ENCODE results near the gene PALM. TPM values are rescaled to one million over a fixed set of nuclear protein-coding genes. Genes with fewer than 3 reads are reported as not detected.
"Not testable (repeated sequence)": the region's sequence is repeated elsewhere in the genome, so short reads cannot be mapped to it uniquely, and the experiment has no call there.

Gene PALM
- total RNA-seq, 2 experiments from 2014 or later, result not detected

DNA sequence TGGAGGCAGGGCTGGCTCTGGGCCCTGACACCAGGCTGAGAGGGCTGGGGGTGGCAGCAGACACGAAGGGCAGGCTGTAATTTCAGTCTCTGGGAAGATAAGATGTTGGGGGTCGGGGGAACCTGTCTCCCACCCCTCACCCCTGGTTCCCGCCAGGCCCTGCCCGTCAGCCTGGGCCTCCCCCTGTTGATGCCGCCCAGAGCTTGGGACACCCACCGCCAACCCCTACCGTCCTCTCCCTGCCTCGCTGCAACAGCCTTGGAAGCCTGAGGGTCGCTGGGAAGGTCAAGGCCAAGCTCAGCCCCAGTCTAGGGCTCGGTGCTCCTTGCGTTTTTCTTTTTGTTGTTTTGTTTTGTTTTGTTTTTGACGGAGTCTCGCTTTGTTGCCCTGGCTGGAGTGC, 14.5 kb downstream of the PALM start:
- Mint-ChIP-seq H3K4me1 (no peaks in the 10 kb centered on the region), H3K4me3 (no peak overlapping the region), H3K9me3 (no peaks in the 10 kb centered on the region), H3K27me3 (peaks cover 7% of the 10 kb centered on the region), H3K27ac (no peak overlapping the region), H3K36me3 (ENCODE audit: low read depth) (no peaks in the 10 kb centered on the region)
- CTCF ChIA-PET, result interaction anchor here (0.9 kb wide), 1 partner anchor 11 kb away, joined by 3 read pairs; no protein-coding TSS in a partner anchor
- no peak for DNase-seq
- POLR2A ChIA-PET, result no interaction called here

DNA sequence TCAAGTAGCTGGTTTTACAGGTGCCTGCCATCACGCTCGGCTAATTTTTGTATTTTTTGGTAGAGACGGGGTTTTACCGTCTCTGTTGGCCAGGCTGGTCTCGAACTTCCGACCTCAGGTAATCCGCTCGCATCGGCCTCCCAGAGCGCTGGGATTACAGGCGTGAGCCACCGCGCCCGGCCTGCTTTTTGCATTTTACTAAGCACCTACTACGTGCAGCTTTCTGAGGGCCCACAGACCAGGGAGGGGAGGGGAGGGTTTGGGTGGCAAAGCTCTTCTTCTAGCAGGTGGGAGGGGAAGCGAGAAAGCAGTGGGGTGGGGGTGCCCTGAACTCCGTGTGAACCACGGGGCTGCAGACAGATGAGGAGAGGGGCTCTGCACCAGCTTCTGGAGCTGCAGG, 15.0 kb downstream of the PALM start:
- Mint-ChIP-seq H3K27ac (no peak overlapping the region), H3K4me1 (no peaks in the 10 kb centered on the region), H3K9me3 (no peaks in the 10 kb centered on the region), H3K27me3 (peaks cover 4% of the 10 kb centered on the region), H3K36me3 (ENCODE audit: low read depth) (no peaks in the 10 kb centered on the region), H3K4me3 (no peak overlapping the region)
- ChIA-PET CTCF (interaction anchor here (0.9 kb wide), 1 partner anchor 10 kb away, joined by 3 read pairs; no protein-coding TSS in a partner anchor), POLR2A (no interaction called here)
- DNase-seq, result no peak

DNA sequence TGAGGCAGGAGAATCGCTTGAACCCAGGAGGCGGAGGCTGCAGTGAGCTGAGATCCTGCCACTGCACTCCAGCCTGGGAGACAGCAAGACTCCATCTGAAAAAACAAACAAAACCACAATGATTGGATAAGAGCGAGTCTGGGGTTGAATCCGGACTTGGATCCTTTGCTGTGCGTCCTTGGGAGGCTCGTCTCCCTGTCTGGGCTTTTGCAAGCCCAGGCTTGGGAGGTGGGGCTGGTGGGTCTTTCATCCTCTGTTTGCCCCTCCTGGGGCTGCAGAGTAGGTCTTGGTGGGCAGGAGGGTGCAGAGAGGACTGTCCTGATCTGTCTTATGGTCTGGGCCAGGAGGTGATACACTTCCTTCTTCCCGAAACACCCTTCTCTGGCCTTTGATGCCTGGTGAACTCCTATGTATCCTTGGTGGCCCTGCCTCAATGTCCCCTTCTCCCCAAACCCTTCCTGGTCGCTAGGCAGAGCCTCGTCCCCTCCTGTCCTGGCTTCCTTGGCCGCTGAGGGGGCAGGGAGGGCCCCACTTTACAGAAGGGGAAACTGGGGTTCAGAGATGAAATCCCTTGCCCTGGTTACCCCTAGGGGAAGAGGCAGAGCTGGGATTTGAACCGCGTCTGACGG, 16.8 kb downstream of the PALM start:
- CTCF ChIA-PET, result no interaction called here
- no peak overlapping the region for H3K27ac Mint-ChIP-seq
- no peak overlapping the region for H3K4me3 Mint-ChIP-seq
- no peaks in the 10 kb centered on the region for H3K9me3 Mint-ChIP-seq
- POLR2A ChIA-PET, result no interaction called here
- no peaks in the 10 kb centered on the region for H3K36me3 Mint-ChIP-seq (ENCODE audit: low read depth)
- peaks cover 3% of the 10 kb centered on the region for H3K27me3 Mint-ChIP-seq
- no peaks in the 10 kb centered on the region for H3K4me1 Mint-ChIP-seq
- DNase-seq, result no peak

DNA sequence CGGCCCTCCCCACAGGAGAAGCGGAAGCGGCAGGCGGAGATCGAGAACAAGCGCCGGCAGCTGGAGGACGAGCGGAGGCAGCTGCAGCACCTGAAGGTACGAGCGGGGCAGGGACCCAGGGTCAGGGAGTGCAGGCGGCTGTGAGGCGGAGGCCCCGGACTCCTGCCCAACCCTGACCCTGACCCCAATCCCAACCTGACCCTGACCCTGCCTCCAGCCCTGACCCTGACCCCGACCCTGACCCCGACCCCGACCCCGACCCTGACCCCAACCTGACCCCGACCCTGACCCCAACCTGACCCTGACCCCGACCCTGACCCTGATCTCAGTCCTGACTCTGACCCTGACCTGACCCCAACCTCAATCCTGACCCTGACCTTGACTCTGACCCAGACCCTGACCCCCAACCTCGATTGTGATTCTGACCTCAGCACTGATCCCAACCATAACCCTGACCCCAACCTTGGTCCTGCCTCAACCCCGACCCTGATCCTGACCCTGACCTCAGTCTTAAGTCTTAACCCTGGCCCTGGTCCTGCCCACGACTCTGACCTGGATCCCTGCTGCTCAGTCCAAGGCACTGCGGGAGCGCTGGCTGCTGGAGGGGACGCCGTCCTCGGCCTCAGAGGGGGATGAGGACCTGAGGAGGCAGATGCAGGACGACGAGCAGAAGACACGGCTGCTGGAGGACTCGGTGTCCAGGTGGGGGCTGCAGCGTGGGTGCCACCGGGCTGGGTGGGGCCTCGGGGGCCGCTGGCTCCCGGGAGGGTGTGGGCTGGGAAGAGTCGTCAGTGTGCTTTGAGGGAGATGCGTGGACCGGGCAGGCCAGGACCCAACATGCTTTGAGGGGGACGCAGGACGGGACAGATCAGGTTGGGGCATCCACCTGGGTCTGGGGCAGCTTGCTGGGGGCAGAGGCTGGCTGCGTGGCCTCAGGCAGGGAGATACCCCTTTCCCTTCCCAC, 18.5 kb downstream of the PALM start:
- ChIA-PET CTCF (no interaction called here), POLR2A (no interaction called here)
- DNase-seq, result no peak
- Mint-ChIP-seq H3K4me1 (no peaks in the 10 kb centered on the region), H3K36me3 (ENCODE audit: low read depth) (no peaks in the 10 kb centered on the region), H3K27me3 (no peaks in the 10 kb centered on the region), H3K27ac (no peak overlapping the region), H3K9me3 (no peaks in the 10 kb centered on the region), H3K4me3 (no peak overlapping the region)

DNA sequence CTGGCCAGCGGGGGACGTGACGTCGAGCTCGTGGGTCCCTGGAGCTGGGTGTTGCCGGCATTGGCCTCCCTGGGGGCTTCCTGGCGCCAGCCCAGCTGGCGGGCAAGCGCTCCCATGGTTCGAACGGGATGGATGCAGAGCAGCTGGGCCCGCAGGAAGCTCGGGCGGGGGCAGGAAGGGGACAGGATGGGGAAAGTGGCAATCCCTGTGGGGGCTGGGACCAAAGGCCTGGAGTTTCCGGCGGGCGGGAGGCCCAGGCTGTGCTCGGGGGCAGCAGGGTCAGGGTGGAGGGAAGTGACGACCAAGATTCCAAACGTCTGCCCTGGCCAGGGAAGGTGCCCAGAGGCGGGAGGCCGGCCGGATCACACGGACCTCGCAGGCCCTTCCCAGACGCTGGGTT, 19.3 kb downstream of the PALM start:
- Mint-ChIP-seq H3K4me1 (peaks cover 7% of the 10 kb centered on the region), H3K4me3 (no peak overlapping the region), H3K27ac (no peak overlapping the region), H3K9me3 (no peaks in the 10 kb centered on the region), H3K36me3 (ENCODE audit: low read depth) (no peaks in the 10 kb centered on the region), H3K27me3 (no peaks in the 10 kb centered on the region)
- DNase-seq, result no peak
- ChIA-PET POLR2A (no interaction called here), CTCF (no interaction called here)

DNA sequence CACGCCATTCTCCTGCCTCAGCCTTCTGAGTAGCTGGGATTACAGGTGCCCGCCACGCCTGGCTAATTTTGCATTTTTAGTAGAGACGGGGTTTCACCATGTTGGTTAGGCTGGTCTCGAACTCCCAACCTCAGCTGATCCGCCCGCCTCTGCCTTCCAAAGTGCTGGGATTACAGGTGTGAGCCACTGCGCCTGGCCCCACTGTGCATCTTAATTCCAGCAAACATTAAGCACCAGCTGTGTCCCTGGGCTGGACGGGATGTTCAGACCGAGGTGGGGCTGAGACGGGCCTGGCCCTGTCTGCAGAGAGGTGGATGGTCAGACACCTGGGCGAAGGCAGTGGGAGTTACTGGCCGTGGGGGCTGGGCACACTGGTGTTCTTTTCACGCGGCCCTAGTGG, 20.8 kb downstream of the PALM start:
- H3K27ac Mint-ChIP-seq; H3K4me3 Mint-ChIP-seq; POLR2A ChIA-PET; H3K36me3 Mint-ChIP-seq (ENCODE audit: low read depth); H3K27me3 Mint-ChIP-seq; CTCF ChIA-PET; H3K9me3 Mint-ChIP-seq; DNase-seq: not testable (repeated sequence)
- peaks cover 16% of the 10 kb centered on the region for H3K4me1 Mint-ChIP-seq

DNA sequence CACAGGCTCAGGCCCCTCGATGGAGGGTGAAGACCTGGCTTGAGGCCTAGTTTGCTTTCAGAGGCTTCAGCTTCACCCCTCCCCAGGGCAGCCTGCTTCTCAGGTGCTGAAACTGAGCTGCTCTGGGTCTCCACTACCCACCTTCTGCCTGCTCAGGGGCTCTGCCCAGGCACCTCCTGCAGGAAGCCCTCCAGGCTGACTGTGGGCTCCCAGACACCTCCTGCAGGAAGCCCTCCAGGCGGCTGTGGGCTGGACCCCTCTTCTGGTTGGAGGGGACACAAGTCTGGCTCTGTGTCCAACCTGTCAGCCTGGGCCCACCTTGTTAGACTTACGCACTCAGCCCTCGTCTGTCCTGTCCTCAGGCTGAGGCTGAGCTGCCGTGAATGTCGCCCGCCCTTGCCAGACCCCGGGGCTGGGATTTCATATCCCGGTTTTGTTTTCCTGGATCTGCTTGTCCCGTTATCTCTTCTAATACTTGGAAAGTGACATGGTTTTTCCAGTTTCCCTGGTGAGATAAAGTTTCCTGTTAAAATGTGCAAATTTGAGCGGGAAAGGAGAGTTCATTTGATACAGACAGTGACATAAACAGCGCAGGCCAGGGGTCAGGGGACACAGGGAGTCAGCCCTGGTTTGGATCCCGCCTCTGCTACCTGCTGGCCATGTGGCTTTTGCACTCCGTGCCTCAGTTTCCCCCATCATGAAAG, 21.4 kb downstream of the PALM start:
- DNase-seq, result no peak
- Mint-ChIP-seq H3K9me3 (no peaks in the 10 kb centered on the region), H3K4me3 (no peak overlapping the region), H3K27me3 (no peaks in the 10 kb centered on the region), H3K27ac (no peak overlapping the region), H3K36me3 (ENCODE audit: low read depth) (no peaks in the 10 kb centered on the region), H3K4me1 (peaks cover 16% of the 10 kb centered on the region)
- ChIA-PET POLR2A (no interaction called here), CTCF (no interaction called here)

DNA sequence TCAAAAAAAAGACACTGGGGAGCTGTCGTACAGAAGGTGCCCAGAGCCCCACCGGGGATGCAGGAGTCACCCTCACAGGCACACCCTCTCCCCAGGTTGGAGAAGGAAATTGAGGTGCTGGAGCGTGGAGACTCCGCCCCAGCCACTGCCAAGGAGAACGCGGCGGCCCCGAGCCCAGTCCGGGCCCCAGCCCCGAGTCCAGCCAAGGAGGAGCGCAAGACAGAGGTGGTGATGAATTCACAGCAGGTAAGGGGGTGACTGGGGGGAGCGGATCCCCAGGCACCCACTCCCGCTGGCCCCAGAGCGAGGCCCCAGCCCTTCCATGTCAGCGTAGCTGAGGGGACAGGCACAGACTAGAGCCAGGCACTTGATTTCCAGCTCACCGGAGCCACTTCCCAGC, 22.3 kb downstream of the PALM start:
- DNase-seq, result no peak
- Mint-ChIP-seq H3K4me1 (peaks cover 16% of the 10 kb centered on the region), H3K9me3 (no peaks in the 10 kb centered on the region), H3K4me3 (no peak overlapping the region), H3K27ac (no peak overlapping the region), H3K36me3 (ENCODE audit: low read depth) (no peaks in the 10 kb centered on the region), H3K27me3 (no peaks in the 10 kb centered on the region)
- ChIA-PET CTCF (no interaction called here), POLR2A (no interaction called here)

DNA sequence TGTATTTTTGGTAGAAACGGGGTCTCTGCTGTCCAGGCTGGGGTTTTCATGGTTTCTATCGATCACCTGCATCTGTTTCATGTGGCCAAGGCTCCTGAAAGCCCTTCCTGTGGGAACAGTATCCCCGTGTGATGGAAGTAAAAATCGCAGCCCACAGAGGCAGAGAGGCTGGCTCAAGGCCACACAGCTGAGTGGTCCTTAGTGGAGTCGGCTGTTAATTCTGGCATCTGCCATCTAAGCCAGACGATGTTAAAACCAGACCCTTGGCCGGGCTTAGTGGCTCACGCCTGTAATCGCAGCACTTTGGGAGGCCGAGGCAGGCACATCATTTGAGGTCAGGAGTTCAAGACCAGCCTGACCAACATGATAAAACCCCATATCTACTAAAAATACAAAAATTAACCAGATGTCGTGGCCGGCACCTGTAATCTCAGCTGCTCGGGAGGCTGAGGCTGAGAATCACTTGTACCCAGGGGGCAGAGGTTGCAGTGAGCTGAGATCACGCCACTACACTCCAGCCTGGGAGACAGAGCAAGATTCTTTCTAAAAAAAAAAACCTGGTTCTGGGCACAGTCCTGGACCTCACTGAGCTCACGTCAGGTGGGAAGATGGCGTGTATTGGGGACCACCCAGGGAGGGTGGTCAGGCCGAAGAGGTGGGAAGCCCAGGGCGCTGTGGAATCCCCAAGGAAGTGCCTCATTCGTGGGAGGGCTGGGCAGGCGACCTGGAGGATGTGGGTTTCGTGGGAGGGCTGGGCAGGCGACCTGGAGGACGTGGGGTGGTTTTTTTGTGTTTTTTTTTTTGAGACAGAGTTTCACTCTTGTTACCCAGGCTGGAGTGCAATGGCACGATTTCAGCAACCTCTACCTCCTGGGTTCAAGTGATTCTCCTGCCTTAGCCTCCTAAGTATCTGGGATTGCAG, 23.7 kb downstream of the PALM start:
- Mint-ChIP-seq H3K4me1 (peaks cover 16% of the 10 kb centered on the region), H3K27me3 (no peaks in the 10 kb centered on the region), H3K4me3 (no peak overlapping the region), H3K36me3 (ENCODE audit: low read depth) (no peaks in the 10 kb centered on the region), H3K27ac (no peak overlapping the region), H3K9me3 (no peaks in the 10 kb centered on the region)
- ChIA-PET CTCF (interaction anchor here (0.6 to 1.1 kb wide), 2 partner anchors 69 to 206 kb away, joined by 3 read pairs; partner anchors contain the start of gene RNF126), POLR2A (no interaction called here)
- no peak for DNase-seq

DNA sequence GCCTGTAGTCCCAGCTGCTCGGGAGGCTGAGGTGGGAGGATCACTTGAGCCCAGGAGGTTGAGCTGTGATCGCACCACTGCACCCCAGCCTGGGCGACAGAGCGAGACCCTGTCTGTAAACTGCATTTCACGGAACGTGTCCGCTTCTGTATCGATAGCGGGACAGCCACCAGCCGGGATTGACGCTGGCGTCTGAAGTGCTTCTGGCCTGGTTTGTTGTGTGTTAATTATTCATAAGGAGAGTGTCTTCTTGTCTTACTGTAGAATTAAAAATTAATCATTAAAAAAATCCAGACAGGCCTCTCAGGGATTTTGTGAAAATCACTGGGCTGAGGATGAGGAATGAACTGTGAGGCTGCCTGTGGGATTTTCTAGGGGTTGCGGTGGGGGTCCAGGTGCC, 26.0 kb downstream of the PALM start:
- Mint-ChIP-seq H3K9me3 (no peaks in the 10 kb centered on the region), H3K27me3 (no peaks in the 10 kb centered on the region), H3K27ac (no peak overlapping the region), H3K4me3 (no peak overlapping the region), H3K4me1 (peaks cover 16% of the 10 kb centered on the region), H3K36me3 (ENCODE audit: low read depth) (no peaks in the 10 kb centered on the region)
- ChIA-PET POLR2A (interaction anchor here (1.0 kb wide), 2 partner anchors 71 to 74 kb away, joined by 3 to 4 read pairs; partner anchors contain the start of gene RNF126), CTCF (interaction anchor here (0.7 to 1.1 kb wide), 8 partner anchors 11 to 224 kb away, joined by 3 to 8 read pairs (median 4); partner anchors contain the start of gene RNF126)
- no peak for DNase-seq

DNA sequence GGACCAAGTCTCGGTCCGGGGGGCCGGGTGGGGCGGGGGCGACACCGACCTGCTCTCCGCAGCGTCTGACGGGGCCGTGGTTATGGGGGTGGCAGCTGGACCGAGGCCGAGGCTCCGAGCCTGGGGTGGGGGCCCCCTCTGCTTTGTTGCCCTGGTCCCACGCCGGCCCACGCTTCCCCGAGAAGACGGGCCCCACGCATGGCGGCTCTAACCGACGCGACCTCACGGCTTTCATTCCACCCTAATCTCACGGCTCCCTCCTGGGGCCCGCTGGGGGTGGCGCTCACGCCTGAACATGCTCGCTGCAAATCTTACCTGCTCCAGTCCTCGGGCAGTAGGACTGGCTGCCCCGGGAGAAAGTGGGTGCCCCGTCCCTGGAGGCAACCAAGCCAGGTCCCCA, 27.4 kb downstream of the PALM start:
- Mint-ChIP-seq H3K36me3 (ENCODE audit: low read depth) (no peaks in the 10 kb centered on the region), H3K4me3 (no peak overlapping the region), H3K27me3 (no peaks in the 10 kb centered on the region), H3K9me3 (no peaks in the 10 kb centered on the region), H3K4me1 (peaks cover 16% of the 10 kb centered on the region), H3K27ac (no peak overlapping the region)
- ChIA-PET CTCF (no interaction called here), POLR2A (no interaction called here)
- no peak for DNase-seq

DNA sequence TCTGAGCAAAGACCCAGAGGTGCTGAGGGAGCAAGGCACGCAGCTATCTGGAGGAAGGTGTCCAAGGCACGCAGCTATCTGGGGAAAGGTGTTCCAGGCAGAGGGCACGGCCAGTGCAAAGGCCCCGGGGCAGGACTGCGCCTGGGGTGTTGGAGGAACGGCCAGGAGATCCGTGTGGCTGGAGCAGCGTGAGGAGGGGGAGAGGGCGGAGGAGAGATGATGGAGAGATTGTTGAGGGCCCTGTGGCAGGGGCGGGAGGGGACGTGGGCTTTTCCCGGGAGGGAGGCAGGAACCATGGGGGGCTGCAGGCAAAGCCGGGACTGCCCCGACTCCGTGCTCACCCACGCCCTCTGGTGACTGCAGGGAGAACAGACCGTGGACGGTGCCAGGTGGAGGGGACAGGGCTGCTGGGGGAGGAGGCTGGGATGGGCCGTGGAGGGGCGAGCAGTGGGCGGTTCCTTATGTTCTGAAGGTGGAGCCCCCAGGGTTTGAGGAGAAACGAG, 28.9 kb downstream of the PALM start:
- Mint-ChIP-seq H3K9me3 (no peaks in the 10 kb centered on the region), H3K27me3 (no peaks in the 10 kb centered on the region), H3K36me3 (ENCODE audit: low read depth) (no peaks in the 10 kb centered on the region), H3K4me1 (peaks cover 14% of the 10 kb centered on the region), H3K4me3 (no peak overlapping the region), H3K27ac (no peak overlapping the region)
- CTCF ChIA-PET, result interaction anchor here (1.0 kb wide), 1 partner anchor 231 kb away, joined by 3 read pairs; no protein-coding TSS in a partner anchor
- POLR2A ChIA-PET, result no interaction called here
- DNase-seq, result peak; percentile 61

All from activated CD4-positive, alpha-beta memory T cell treated with anti-CD3 and anti-CD28 coated beads, Interleukin-2, amount 10 ng/mL, durations not matched to agents 7 days and 5 days (primary cell).